PC-3 (cell line): ENCODE data around the gene SLCO2B1. TPM values are rescaled to one million over a fixed set of nuclear protein-coding genes. Genes with fewer than 3 reads are reported as not detected.

Experiments used
- ATAC-seq: fragments of 200-7000 bp; cut with Tn5 transposase; 2 replicates; pipeline ENCODE4 v1.9.1; 2020; ENCODE audit warnings: mild to moderate bottlenecking, moderate library complexity
- BruUV-seq: library from RNA; stranded (reverse); fragments of 400-500 nt; replicated peaks from 2 replicates; lab custom pipeline; 2021; lab: Mats Ljungman, UMichigan
- CTCF ChIA-PET: fragments of 300-600 bp; sonication (Branson Sonifier 250); formaldehyde crosslinking; loops from one replicate; lab custom pipeline; 2022; ENCODE audit warnings: antibody characterized with exemption; lab: Charles Lee
- POLR2A ChIA-PET: fragments of 300-600 bp; sonication (Branson Sonifier 250); formaldehyde crosslinking; loops from one replicate; lab custom pipeline; 2022; ENCODE audit warnings: antibody characterized with exemption; ENCODE audit not compliant: unreplicated experiment; lab: Charles Lee
- DNase-seq: peaks from one replicate; pipeline ENCODE4 v3.0.0-alpha.2; 2015
- H2AFZ ChIP-seq: fragments of 300-600 bp; sonication (generic); 2 replicates; pipeline ENCODE4 v1.6.0; 2016; ENCODE audit warnings: antibody characterized with exemption, low read length
- H3F3A ChIP-seq: fragments of 300-600 bp; sonication (generic); one replicate; pipeline ENCODE4 v1.6.0; 2017; ENCODE audit warnings: antibody characterized with exemption, low read length, control low read depth, mild to moderate bottlenecking; ENCODE audit not compliant: unreplicated experiment
- H3K27ac ChIP-seq: fragments of 300-600 bp; sonication (generic); 2 replicates; pipeline ENCODE4 v1.5.1; 2016; ENCODE audit warnings: mild to moderate bottlenecking, low read length
- H3K27me3 ChIP-seq: fragments of 300-600 bp; sonication (generic); 2 replicates; pipeline ENCODE4 v1.6.1; 2016; ENCODE audit warnings: low read length, mixed read lengths
- H3K36me3 ChIP-seq: fragments of 300-600 bp; sonication (generic); 2 replicates; pipeline ENCODE4 v1.6.1; 2016; ENCODE audit warnings: low read depth, mixed run types, low read length, mixed read lengths
- H3K4me1 ChIP-seq: fragments of 300-600 bp; sonication (generic); 2 replicates; pipeline ENCODE4 v1.5.1; 2016; ENCODE audit warnings: low read length; ENCODE audit not compliant: insufficient read depth
- H3K4me2 ChIP-seq: fragments of 300-600 bp; sonication (generic); 2 replicates; pipeline ENCODE4 v1.6.0; 2016; ENCODE audit warnings: low read length
- H3K4me3 ChIP-seq: fragments of 300-600 bp; sonication (generic); 2 replicates; pipeline ENCODE4 v1.5.1; 2016; ENCODE audit warnings: mild to moderate bottlenecking, low read length, mixed read lengths
- H3K79me2 ChIP-seq: fragments of 300-600 bp; sonication (generic); 2 replicates; pipeline ENCODE4 v1.6.1; 2017; ENCODE audit warnings: low read length, mixed read lengths
- H3K9ac ChIP-seq: fragments of 300-600 bp; sonication (generic); 2 replicates; pipeline ENCODE4 v1.6.0; 2016; ENCODE audit warnings: mild to moderate bottlenecking, low read length
- H3K9me2 ChIP-seq: fragments of 300-600 bp; sonication (generic); replicated peaks from 2 replicates; pipeline ENCODE4 v1.6.1; 2016; ENCODE audit warnings: mixed run types, low read length, mixed read lengths
- H3K9me3 ChIP-seq: fragments of 300-600 bp; sonication (generic); 2 replicates; pipeline ENCODE4 v1.6.1; 2016; ENCODE audit warnings: low read length, mixed read lengths
- H4K20me1 ChIP-seq: fragments of 300-600 bp; sonication (generic); 2 replicates; pipeline ENCODE4 v1.6.1; 2016; ENCODE audit warnings: low read length, mixed read lengths
- EZH2 ChIP-seq: fragments of 300-600 bp; sonication (generic); IDR thresholded peaks from one replicate; pipeline ENCODE4 v1.6.1; 2017; ENCODE audit warnings: antibody characterized with exemption, mild to moderate bottlenecking, low read length; ENCODE audit not compliant: unreplicated experiment
- EZH2phosphoT487 ChIP-seq: fragments of 300-600 bp; sonication (generic); IDR thresholded peaks from 2 replicates; pipeline ENCODE4 v1.6.1; 2018; ENCODE audit warnings: mild to moderate bottlenecking, antibody characterized with exemption, low read length, borderline replicate concordance
- intact Hi-C: fragments of 100-400 bp; cut with micrococcal nuclease; formaldehyde crosslinking; loops from 2 replicates; pipeline ENCODE4 v1.9.0; 2023
- total RNA-seq: library from RNA; depleted of rRNA; stranded (reverse); fragments of >200 nt; gene quantifications from 2 replicates; pipeline ENCODE4 v1.2.3, GENCODE V29; 2014
- TF ChIP-seq, protein P1 (sequence below): fragments of 300-600 bp; sonication (generic); conservative IDR thresholded peaks from 2 replicates; pipeline ENCODE4 v1.5.1; 2017; ENCODE audit warnings: antibody characterized with exemption, low read depth, mild to moderate bottlenecking, low read length

SLCO2B1 gene
- total RNA-seq, 1 experiment from 2014 or later: not detected

DNA sequence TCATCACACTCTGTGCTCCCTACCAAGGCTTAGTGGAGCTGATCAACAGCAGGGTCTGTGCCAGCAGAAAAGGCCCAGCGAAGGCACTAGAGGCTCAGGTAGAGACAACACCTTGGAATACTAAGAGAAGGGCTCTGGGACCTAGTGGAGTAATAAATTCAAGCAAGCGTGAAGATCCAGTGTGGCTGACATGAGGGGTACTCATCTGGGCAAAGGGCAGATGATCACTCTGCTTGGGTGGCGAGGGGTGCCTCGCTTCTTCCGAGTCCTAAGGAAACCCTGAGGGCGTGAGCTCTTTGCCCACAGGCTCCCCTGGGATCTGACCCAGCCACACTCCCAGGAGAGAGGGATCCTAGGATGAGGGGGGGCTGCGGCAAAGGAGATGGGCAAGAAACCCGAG, 86.1 kb downstream of the SLCO2B1 start:
- DNase-seq (no peak), ATAC-seq (no peak)
- no peak overlapping the region for H3K4me2 ChIP-seq
- H3K79me2 ChIP-seq: no peaks in the 10 kb centered on the region
- BruUV-seq: no TSS peak
- no peak overlapping the region for H3K27ac ChIP-seq
- H2AFZ ChIP-seq: no peak overlapping the region
- no peak overlapping the region for H3K9ac ChIP-seq
- H3K9me3 ChIP-seq: no peaks in the 10 kb centered on the region
- no peaks in the 10 kb centered on the region for H3K9me2 ChIP-seq
- H3K27me3 ChIP-seq: peaks cover 20% of the 10 kb centered on the region
- no peaks in the 10 kb centered on the region for H4K20me1 ChIP-seq
- ChIA-PET CTCF (no interaction called here), POLR2A (no interaction called here)
- TF ChIP-seq EZH2 (no peak), EZH2phosphoT487 (no peak)
- TF ChIP-seq, protein P1, sequence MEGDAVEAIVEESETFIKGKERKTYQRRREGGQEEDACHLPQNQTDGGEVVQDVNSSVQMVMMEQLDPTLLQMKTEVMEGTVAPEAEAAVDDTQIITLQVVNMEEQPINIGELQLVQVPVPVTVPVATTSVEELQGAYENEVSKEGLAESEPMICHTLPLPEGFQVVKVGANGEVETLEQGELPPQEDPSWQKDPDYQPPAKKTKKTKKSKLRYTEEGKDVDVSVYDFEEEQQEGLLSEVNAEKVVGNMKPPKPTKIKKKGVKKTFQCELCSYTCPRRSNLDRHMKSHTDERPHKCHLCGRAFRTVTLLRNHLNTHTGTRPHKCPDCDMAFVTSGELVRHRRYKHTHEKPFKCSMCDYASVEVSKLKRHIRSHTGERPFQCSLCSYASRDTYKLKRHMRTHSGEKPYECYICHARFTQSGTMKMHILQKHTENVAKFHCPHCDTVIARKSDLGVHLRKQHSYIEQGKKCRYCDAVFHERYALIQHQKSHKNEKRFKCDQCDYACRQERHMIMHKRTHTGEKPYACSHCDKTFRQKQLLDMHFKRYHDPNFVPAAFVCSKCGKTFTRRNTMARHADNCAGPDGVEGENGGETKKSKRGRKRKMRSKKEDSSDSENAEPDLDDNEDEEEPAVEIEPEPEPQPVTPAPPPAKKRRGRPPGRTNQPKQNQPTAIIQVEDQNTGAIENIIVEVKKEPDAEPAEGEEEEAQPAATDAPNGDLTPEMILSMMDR: no peak
- no peaks in the 10 kb centered on the region for H3K36me3 ChIP-seq
- intact Hi-C loops: no loop called here
- H3K4me1 ChIP-seq: no peaks in the 10 kb centered on the region; the same call in 1 of the 2 replicates
- no peak overlapping the region for H3K4me3 ChIP-seq
- H3F3A ChIP-seq: no peaks in the 10 kb centered on the region

DNA sequence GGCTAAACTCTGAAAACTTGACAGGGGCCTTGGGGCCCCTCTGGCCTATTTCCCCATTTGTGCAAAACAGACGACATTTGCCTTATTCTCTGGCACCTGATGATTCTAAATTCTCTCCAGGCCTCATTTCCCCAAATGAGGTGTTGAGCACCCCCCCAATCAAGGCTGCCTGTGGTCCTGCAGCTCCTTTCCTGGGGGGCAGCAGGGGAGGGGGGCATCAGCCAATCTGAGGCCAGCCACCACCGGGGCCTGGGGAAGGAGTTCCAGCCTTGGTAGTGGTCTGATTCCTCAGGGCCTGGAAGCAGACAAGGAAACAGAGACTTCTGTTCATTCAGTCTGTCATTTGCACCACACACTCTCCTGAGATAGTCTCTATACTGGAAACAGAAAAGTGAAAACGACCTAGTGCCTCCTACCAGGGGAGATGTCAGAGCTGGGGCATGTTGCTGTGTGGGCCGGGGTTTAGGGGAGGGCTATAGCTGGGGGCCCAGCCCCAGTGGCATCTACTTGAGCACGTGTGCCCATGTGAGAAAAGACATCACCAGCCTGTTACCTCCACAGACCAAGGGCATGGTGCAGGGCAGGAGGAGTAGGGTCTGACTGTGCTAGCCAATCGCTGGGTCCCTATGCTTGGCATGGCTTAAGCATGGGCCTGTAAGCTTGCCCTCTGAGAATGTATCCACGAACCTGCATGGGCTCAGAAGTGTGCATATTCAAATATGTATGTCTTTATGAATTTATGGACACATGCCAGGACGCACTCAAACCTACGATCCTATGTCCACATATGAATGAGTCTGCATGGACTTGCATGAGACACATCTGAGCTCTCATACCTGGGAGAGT, 87.9 kb downstream of the SLCO2B1 start:
- ChIA-PET CTCF (no interaction called here), POLR2A (no interaction called here)
- Histone ChIP-seq H3K9me3 (no peaks in the 10 kb centered on the region), H3K4me3 (no peak overlapping the region), H4K20me1 (no peaks in the 10 kb centered on the region), H3K36me3 (no peaks in the 10 kb centered on the region), H2AFZ (no peak overlapping the region), H3F3A (no peaks in the 10 kb centered on the region), H3K79me2 (no peaks in the 10 kb centered on the region), H3K27me3 (peaks cover 37% of the 10 kb centered on the region), H3K4me2 (no peak overlapping the region), H3K9me2 (no peaks in the 10 kb centered on the region), H3K4me1 (peaks cover 4% of the 10 kb centered on the region; the same call in 1 of the 2 replicates), H3K9ac (no peak overlapping the region), H3K27ac (no peak overlapping the region)
- intact Hi-C loops: no loop called here
- no peak for ATAC-seq
- no peak for DNase-seq
- BruUV-seq: no TSS peak
- no peak for TF ChIP-seq EZH2
- no peak for TF ChIP-seq EZH2phosphoT487
- TF ChIP-seq, protein P1: no peak
